Neural cell (in vitro differentiated cells): ENCODE data around the gene FOXF2.

Experiments used
- CTCF ChIP-seq: fragments of 450-650 bp; IDR thresholded peaks from 2 replicates; pipeline ENCODE4 v1.5.1; 2014; ENCODE audit warnings: antibody characterized with exemption, mild to moderate bottlenecking, moderate library complexity; ENCODE audit not compliant: poor library complexity, severe bottlenecking
- POLR2AphosphoS5 ChIP-seq: IDR thresholded peaks from 2 replicates; pipeline ENCODE4 v1.6.1; 2012
- RAD21 ChIP-seq: fragments of 450-650 bp; conservative IDR thresholded peaks from 2 replicates; pipeline ENCODE4 v1.6.1; 2014; ENCODE audit warnings: antibody characterized with exemption, mild to moderate bottlenecking, moderate library complexity

GRCh38 chr6:1420382-1420781 is 31.0 kb downstream of the FOXF2 start:
- no peak for TF ChIP-seq RAD21
- no peak for TF ChIP-seq CTCF
- no peak for TF ChIP-seq POLR2AphosphoS5
